Measurements from ENCODE around the gene STK39.

STK39 gene

DNA sequence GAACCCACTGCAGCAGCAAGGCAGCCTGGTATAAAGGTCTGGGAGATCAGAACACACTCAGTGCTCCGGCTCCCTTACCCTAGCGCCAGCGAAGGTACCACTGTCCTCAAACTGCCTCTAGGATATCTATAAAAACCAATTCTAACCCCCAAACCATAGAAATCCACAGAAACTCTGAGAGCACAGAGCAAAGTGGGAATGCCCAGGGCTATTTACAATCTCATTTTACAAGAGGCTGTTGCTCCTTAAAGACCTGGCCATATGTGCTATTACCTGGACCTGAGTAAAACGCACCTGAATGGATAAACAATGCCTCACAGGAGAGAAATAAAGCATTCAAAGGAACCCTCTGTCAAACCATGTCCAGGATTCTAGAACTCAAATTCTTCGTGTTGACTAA, 4.3 kb downstream of the STK39 start:
- DNase-seq (ENCODE audit: low read depth) = no peak

DNA sequence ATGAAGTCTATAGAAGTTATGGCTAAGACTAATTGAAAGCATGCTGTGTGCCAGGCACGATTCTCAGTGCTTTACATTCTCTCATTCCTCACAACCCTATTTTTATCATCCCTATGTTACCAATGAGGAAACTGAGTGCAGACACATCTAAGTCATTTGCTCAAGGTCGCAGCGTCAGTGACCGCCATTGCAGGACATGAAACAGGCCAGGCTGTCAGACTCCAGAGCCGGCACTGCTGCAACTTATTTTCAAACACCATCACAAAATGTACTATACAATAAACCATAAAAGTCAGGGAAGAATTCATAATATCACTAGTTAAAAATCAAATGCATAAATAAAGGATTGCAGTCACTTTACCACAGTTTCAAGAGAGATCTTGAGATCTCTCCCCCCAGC, 5.6 kb downstream of the STK39 start:
- DNase-seq (ENCODE audit: low read depth) = no peak

DNA sequence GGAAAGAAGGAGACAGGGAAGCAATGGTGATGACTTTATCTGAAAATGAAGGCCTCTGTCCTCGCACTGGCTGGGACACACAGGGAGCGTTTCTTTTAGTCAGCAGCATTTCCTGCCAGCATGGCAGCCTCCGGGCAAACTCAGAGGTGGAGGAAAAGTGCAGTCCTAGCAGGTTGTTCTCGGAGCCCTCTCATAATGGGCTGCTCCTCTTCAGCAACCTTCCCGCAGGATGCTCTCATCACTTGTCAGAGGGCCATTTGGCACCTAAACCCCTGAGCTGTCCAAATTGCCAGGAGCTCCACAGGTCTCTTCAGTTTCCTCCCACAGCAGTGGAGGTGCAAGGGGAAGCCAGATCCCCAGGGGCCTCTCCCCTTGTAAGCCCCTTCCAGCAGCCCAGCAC, 6.2 kb downstream of the STK39 start:
- peak; percentile 8 for DNase-seq (ENCODE audit: low read depth)

DNA sequence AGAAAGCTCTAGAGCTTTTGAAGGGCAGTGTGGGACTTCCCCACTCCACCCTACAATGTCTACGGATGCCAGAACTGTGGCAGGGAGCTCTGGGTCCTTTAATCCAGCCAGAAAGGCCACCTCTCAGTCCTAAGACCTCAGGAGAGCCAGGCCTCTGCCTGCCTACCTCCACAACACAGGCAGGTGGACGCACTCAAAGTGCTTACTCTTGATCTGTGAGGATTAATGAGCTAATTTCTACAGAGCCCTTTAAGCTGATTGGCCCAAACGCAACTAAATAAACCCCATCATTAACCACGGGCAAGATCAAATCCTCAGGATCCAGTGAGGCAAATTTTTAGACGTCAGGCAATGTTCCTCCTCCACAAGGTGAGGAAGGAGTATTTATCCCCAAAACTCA, 8.1 kb downstream of the STK39 start:
- DNase-seq (ENCODE audit: low read depth) = no peak

DNA sequence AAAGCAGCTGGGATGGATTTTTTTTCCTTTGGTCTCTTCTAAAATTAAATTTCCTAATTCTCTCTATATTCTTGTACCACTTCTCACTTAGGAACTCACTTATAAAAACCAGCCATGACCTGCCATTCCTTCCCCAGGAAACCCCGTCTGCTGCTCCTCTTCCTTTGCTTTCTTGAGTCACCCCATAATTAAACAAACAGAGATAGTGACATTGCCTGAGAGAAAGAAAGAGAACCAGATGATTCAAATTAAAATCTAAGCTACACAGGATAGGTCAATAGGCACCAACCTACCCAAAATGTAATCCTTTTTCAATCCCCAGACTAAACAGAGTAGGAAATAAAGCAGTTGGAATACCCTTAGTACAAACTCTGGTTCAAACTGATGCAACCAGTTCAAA, 9.7 kb downstream of the STK39 start:
- DNase-seq (ENCODE audit: low read depth) = peak; percentile 77

DNA sequence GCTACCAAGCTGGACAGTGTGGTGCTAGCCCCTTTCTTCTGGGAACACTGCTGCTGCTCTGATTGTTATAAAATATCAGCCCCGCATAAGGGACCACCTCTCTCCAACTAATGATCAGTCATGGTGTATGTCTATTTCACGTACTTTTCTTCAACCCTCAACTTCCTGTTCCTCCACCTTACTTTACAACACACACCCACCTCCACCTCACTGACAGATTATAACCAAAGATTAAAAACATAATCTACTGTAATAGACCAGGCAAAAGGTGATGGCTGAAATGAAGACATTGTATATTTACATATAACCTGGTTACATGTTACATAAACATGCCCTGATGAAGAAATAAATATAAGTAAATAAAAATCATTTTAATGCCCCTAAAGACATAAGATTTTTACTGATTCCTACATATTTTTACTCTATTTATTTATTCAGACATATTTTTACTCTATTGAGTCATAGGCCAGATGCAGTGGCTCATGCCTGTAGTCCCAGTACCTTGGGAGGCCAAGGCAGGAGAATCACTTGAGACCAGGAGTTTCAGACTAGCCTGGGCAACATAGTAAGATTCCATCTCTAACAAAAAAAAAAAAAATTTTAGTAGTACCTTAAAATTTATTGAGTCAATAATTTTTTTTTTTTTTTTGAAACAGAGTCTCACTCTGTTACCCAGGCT, 12.8 kb downstream of the STK39 start:
- DNase-seq (ENCODE audit: low read depth) = peak; percentile 54

DNA sequence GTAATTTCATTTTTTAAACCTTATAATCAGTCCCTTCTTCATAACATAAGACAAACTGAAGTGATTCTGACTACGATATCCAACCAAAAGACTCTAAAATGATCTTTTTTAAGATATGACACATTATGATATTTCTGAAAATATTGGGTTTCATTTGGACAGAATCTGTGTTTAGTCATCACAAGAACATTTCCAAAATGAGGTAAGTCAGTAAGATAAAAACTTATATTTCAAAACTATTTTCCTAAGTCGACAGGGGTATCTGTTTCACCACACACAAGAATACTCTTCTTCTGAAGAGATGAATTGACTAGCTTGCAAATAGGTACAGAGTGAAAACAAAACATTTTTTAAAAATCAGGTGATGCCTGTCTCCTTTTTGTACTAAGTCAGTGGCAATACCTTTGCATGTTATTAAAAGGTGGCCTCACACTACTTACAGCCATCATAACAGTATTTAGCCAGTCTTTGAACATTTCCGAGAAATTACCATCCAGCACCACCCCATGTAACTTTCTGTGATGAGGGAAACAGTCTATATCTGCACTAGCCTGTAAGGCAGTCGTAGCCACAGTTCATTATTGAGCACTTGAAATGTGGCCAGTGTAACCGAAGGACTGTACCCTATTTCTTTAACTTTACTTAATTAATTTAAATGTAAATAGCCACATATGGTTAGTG, 13.5 kb downstream of the STK39 start:
- DNase-seq (ENCODE audit: low read depth) = no peak

DNA sequence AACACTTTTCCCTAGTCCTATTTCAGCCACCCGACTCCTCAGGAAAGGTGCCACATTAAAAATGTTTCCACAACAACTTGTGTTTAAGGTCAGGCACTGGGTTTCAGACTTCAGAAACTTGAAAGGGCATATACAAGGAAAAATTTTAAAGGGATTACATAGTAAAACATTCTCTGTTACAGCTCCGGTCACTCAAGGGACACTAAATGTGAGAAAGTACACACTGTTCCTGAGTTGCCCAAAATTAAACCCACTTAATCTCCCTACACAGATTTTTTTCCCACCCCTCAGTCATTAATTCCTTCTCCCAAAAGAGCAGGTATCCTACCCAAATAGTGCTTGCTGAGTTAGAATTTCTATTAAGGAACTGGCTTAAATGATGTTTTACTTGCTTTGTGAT, 14.2 kb downstream of the STK39 start:
- DNase-seq (ENCODE audit: low read depth) = no peak

DNA sequence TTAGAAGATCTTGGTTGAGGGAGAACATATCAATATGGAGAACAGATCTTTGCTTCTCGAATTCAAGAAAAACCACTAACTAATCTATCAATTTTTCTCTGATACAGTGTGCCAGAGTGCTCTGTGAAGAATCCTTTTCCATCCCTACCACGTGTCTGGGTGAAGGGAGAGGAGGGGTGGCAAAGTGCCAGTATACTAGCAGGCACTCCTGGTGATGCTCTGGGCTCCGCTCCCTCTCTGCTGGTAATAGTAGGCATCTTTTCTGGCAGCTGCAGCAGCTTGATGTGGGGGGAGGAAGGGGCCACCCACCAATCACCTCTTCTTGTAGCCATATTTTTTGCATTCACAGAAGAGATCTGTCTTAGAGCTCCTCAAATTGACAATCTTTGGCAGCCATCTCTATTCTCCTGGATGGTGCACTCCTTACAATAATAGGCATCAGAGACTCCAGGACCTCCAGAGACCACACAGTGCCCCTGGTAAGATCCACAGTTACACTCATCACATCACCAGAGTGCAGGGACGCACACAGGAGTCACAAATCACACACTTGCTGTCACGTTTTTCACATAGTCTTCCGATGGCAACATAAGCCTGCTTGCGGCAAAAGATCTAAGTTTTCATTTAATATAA, 15.7 kb downstream of the STK39 start:
- DNase-seq (ENCODE audit: low read depth) = no peak

DNA sequence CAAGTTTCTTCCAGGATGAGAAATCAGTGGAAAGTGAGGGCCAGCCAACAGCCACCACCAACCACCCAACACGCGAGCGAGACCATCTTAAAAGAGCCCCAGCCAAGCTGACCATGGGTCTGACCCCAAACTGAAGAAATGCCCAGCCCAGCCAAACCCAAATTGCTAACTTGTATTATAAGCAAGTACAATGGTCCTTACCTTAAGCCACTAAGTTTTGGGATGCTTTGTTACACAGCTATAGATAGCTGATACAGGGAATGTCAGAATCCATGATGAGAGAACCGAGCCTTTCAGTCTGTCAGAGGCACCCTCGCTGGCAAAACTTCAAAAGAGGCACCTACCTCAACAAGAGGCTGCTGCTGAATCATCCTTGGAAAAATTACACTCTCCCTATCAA, 17.0 kb downstream of the STK39 start:
- no peak for DNase-seq (ENCODE audit: low read depth)

DNA sequence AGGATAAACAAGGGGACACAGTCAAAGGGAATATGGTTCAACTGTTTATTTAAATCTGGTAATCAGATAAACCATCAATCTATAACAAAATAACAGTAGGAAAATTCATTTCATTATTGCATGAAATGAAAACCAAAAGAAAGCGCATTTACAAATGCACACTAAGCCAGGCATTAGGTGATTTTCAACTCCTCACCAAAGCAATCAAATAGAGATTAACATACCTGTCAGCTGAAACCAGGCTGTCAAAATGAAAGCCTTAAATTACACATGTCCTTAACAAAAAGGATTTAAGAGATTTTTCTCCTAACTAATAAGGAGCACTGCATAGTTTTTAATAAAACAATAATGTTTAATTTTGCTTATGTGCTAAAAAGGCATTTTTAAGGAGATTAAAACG, 23.0 kb downstream of the STK39 start:
- no peak for DNase-seq (ENCODE audit: low read depth)

DNA sequence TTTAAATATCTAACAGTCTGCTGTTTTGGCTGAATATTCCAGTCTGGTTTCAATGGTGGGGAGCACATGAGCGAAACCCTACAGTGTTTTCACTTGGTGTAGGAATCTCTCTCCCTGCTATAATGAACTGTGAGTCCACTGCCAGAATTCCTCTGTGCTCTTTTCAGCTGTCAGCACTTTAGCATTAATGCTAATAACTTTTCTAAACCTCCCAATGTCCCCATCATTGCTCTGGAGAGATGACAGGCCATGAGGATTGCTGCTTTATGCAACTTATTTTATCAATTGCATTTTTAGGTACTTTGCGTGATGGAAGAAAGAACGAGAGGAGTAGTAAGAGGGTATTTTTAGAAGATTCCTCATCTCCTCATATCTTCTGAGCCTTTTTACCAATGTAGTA, 25.3 kb downstream of the STK39 start:
- no peak for DNase-seq (ENCODE audit: low read depth)

DNA sequence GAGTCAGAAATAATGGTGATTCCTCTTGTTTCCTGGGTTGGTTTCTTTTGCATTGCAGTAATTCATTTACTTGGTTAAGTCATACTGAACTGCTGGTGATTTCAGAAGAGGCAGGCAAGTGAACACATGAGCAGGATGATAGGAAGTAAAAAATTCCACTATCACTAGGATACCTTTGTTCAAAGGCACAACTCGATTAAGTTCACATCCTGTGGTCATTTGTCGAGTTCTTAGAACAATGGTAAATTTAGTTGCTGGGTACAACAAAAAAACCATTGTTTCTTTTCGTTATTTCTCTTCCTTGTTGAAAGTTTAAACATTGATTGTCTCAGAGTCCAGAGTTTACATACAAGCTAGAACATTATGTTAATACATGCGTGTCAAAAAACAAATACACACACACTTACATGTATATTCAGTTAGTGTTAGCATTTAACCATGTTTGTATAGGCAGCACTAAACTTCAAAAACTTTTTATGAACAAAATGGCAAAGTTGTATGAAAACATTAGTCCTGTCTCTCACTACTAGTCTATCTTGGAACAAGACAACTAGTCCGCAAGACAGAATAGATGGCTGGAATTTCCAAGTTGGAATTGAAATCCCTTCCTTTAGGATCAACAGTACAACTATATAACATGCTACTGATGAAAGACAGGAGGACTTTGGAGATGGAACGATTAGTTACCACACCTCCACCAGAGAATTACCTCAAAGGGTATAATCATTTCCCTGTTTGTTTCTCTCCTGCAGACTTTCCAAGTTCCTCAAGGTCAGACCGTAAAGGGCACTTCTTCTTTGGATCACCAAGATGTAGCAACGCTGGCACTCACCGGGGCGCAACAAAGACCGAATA, 26.2 kb downstream of the STK39 start:
- peak; percentile 38 for DNase-seq (ENCODE audit: low read depth)

DNA sequence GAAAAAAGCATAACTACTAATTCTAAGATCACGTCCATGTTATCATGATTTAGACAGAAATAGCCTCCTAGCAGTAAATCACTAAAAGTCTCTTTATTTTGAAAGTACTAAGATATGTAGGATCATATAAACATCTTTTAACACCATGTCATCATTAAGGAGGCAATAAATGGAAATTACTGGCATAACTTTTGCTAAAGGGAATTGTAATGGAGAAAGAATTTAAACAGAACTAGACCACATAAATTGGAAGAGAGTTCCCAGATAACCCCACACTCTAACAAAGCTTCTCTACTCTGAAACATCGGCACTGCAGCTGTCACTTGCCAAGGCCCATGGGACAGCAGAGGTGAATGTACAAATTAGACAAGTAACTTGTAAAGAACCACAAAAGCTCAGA, 29.5 kb downstream of the STK39 start:
- DNase-seq (ENCODE audit: low read depth) = peak; percentile 88

DNA sequence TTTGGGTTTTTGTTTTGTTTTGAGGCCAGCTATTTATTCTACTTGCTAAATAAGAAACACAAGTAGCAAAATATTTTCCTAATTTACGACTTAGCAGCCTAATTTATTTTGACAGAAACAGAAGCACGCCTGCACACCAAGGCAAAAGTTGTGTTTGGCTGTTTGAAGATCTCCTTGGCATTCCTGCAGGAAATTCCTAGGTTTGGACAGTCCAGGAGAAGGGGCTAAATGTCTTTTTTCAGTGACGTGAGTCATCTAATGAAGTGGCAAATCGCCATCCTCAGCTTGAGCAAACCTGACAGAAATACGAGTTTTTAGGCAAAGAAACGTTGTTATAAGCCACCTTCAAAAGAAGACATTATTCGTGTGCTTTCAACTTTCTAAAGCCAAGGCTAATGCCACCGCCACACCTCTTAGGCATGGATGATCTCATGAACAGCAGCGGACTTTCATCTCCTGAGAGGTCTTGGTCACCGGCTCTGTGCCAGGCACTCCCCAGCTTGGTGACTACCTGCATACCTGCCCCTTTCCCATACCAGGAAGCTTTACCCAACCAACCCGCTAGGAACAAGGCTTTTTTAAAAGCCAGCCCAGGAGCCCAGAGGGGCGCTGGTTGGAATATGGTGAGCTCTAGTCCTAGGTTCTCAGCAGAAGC, 30.9 kb downstream of the STK39 start:
- peak; percentile 90 for DNase-seq (ENCODE audit: low read depth)

DNA sequence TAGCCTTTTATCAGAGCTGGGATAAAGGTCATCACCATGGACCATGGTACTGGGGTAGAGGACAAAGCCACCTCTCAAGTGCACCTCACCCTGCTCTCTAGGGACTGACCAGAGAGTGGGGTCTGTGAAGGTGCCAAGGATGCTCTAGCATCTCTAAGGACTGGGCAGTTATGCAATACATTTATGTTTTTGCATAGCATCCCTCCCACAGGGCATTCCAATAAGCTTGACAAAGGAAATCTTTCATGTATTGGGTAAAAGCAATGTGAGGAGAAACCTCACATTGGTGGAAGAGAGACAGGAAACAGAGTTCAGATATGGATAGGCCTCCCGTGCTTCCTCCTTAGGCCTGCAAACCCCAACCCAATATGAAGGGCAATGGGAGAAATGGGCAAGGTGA, 31.6 kb downstream of the STK39 start:
- DNase-seq (ENCODE audit: low read depth) = peak; percentile 57

DNA sequence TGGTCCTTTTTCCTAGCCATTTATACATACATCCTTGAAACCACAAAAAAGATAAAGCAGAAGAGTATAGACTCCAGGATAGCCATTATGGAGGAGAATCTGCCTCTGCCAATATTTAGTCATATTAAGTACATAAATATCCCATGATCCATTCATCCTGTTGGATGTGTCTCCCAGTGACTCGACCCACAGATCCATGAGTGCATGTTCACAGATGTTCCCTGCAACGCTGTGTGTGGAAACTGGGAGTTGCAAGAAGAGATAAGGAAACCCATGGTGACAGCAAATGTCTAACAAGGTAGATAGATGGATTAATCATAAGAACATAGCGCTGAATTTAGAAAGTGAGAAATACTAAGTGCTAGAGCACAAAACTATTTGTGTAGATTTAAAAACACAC, 34.5 kb downstream of the STK39 start:
- peak; percentile 53 for DNase-seq (ENCODE audit: low read depth)

DNA sequence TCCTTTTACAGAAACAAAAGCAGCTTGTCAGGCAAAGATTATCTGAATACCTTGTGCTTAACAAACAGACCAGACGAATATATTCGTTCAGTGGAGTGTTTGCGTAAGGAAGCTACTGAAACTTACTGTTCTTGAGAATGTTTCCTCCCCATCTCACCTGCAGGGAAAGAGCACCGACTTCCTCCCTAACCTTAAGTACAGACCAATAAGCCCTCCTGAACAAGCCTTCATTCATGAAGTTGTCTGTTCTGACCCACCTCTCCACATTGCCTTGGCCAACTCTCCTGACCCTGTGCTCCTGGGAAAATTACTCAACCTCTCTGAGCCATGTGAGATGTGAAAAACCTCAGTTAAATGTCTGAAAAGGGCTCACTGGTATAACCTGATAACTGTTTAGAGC, 35.2 kb downstream of the STK39 start:
- no peak for DNase-seq (ENCODE audit: low read depth)

DNA sequence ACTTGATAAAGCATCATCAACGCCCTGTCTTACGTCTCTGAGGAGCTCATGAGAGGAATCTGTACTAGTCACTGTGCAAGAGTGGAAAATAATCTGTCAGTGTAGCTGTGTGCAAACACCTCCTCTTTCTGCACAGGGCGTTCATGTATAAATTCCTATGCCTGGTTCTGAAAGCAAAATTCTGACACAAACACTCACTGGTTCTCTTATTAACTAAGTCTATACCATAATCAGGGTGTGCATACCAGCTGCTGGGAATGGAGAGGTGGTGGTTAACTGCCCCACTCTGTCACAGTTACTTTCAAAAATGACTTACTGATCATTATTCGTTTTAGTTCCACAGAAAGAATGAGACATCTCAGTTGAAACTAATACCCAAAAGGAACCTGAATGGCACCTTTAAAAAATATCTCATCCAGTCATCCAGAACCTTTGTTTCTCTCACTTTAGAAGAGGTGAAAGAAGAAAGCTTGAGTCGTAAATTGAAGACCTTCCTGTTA, 35.7 kb downstream of the STK39 start:
- DNase-seq (ENCODE audit: low read depth) = no peak

DNA sequence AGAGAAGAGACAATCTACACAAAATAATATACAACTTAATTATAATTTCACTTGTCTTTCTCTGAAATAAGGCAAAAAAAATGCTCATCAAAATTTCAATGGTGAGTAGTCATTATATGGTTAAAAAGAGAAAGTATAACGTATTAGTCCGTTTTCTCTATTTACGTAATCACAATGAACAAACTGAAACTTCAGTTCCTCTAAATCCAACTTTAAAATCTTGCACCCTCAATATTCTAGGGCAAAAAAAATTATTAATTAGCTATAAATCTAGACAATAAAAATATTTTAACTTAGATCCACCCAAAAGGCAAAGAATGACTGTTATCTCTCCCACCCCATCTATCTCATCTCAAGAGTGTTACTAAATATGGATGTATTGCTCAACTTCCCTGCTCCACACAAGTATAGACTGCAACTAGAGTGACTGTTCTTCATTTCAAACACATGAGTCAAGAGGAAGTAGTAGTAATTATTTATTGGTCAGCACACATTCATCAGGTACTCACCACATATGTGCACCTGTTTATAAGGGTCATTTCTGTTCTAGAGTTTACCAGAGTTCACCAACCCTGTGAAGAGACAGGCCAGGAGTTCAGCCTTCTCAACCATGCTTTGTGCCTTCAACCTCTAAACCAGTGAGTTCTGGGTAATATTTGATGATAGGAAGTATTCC, 36.4 kb downstream of the STK39 start:
- peak; percentile 93 for DNase-seq (ENCODE audit: low read depth)

DNA sequence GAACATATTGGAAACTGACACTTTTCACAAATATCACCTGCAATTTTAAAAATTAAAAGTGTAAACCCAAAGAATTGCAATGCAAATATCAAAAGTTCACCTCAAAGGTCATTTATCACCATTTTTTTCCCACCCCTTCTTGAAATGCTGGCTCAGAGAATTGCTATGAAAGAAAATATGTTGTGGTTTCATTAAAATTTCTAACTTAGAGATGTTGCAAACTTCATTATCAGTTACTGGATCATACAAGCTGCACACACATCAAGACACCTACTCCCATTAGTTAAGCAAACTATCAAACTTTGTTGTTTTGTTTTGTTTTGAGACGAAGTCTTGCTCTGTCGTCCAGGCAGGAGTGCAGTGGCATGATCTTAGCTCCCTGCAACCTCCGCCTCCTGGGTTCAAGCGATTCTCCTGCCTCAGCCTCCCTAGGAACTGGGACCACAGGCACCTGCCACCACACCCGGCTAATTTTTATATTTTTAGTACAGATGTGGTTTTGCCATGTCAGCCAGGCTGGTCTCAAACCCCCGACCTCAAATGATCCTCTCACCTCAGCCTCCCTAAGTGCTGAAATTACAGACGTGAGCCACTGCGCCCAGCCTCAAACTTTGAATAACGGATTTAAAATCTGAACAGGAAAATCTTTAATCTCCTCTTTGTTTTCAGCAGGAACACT, 37.0 kb downstream of the STK39 start:
- DNase-seq (ENCODE audit: low read depth) = peak; percentile 46
